ENCODE data around the gene TBL3.
"Not testable (repeated sequence)": the region's sequence is repeated elsewhere in the genome, so short reads cannot be mapped to it uniquely, and the experiment has no call there.

TBL3 gene

DNA sequence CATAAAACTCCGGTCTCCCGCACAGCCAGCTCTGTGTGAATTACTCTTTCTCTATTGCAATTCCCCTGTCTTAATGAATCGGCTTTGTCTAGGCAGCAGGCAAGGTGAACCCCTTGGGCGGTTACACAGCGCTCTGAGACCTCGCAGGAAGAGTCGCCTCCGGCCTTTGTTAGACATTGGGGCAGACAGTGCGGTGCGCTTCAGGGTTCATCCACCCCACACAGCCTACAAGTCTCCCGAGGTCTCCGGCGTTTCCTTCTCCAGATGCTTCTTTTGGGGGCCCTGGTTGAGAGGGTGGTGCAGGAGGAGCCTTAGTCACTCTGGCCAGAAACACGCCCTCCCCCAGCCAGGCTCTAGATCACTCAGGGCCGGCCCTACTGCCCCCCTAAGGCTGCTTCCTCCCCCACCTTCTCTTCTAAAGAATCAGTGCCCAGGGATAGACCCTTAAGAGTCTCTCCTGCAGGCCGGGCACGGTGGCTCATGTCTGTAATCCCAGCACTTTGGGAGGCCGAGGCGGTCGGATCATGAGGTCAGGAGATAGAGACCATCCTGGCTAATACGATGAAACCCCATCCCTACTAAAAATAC, 27.1 kb upstream of the TBL3 start:
- Histone ChIP-seq H3K9me3 (ENCODE audit: control insufficient read depth, insufficient read depth, low read length) (no peaks in the 10 kb centered on the region), H3K27me3 (ENCODE audit: control insufficient read depth, insufficient read depth, low read length) (no peaks in the 10 kb centered on the region), H3K4me1 (ENCODE audit: control insufficient read depth, insufficient read depth, low read length) (peaks cover 3% of the 10 kb centered on the region; the same call in 1 of the 2 replicates), H3K4me3 (ENCODE audit: low read length) (no peak overlapping the region), H3K27ac (ENCODE audit: low read length) (no peak overlapping the region), H3K36me3 (ENCODE audit: control insufficient read depth, insufficient read depth, low read length) (peaks cover 6% of the 10 kb centered on the region)
- no peak for DNase-seq (ENCODE audit: low read depth, low spot score)
- WGBS (ENCODE audit: insufficient coverage, insufficient read length): no CpG with 5 or more reads among the region's 21 CpGs

DNA sequence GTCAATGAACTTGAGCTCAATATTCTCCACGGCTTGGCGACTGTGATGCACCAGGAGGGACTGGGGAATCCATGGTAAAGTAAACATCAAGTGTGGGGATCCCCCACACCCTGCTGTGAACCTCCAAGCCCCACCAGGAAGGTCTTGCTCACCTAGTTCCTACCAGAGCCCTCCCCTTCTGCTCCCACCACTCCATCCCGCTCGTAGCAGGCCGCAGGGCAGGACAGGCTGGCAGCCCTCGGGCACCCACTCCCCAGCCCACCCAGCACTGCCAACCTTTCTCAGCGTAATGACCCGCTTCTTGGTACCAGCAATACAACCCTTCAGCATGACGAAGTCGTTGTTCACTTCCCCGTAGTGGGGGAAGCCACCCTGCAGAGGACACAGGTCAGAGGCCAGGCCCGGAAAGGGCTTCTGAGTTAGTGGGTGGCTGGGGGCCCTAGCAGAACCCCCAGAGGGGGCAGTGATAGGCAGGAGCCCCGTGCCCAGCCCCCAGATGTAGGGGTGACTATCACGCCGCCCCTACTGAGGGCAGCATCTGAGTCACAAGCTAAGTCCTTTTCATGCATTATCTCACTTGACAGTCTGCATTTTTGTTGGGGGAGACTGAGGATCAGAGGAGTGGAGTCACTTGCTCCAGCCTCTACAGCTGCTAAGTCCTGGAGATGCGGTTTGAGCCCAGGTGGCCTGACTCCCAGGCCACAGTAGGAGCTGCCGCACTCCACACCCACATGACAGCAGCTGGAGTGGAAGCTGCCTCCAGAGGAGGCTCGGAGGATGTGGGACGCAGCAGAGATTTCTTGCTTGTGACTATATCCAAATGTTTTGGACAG, 26.1 kb upstream of the TBL3 start:
- H3K27ac ChIP-seq (ENCODE audit: low read length): no peak overlapping the region
- WGBS (ENCODE audit: insufficient coverage, insufficient read length): no CpG with 5 or more reads among the region's 19 CpGs
- peaks cover 3% of the 10 kb centered on the region; the same call in 1 of the 2 replicates for H3K4me1 ChIP-seq (ENCODE audit: control insufficient read depth, insufficient read depth, low read length)
- no peak for DNase-seq (ENCODE audit: low read depth, low spot score)
- no peaks in the 10 kb centered on the region for H3K9me3 ChIP-seq (ENCODE audit: control insufficient read depth, insufficient read depth, low read length)
- H3K36me3 ChIP-seq (ENCODE audit: control insufficient read depth, insufficient read depth, low read length): no peaks in the 10 kb centered on the region
- no peaks in the 10 kb centered on the region for H3K27me3 ChIP-seq (ENCODE audit: control insufficient read depth, insufficient read depth, low read length)
- no peak overlapping the region for H3K4me3 ChIP-seq (ENCODE audit: low read length)

DNA sequence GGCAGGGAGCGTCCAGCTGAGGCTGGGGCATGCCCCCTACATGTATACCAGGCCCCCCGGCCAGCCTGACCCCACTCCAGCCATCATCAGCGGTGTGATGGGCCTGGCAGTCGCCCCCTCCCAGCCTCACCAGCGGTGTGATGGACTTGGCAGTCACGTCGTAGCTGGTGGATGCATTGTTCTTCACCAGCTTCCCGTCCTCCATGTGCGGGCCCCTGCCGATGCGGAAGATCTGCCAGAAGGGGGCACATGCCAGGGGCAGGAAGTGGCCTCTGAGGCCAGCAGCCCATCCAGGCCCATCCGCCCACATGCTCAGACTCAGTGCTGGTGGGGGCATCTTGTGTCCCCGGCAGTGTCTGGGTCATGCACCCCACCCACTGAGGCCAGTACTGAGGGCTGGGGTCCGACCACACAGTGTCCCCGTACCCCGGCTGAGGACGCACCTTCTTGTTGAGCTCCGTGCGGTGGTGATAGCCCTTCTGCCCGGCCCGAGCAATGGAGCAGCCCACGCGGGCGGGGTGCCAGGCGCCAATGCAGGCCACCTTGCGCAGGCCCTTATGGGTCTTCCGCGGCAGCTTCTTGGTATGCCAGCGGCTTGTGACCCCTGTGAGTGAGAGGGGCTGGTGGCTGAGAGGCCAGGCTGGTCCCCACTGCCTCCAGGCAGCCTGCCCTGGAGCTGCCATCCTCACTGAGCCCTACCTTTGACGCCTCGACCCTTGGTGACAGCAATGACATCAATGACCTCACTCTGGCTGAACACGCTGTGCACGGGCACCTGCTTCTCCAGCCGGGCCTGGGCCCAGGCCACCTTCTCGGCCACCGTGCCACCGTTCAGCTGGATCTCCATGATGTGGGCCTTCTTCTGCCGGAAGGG, 25.1 kb upstream of the TBL3 start:
- Histone ChIP-seq H3K27me3 (ENCODE audit: control insufficient read depth, insufficient read depth, low read length) (no peaks in the 10 kb centered on the region), H3K36me3 (ENCODE audit: control insufficient read depth, insufficient read depth, low read length) (no peaks in the 10 kb centered on the region), H3K9me3 (ENCODE audit: control insufficient read depth, insufficient read depth, low read length) (no peaks in the 10 kb centered on the region), H3K4me1 (ENCODE audit: control insufficient read depth, insufficient read depth, low read length) (0 out of 2 replicates have a peak, but pooled peaks cover 3% of the 10 kb centered on the region), H3K27ac (ENCODE audit: low read length) (no peak overlapping the region), H3K4me3 (ENCODE audit: low read length) (no peak overlapping the region)
- no peak for DNase-seq (ENCODE audit: low read depth, low spot score)
- no CpG with 5 or more reads among the region's 38 CpGs for WGBS (ENCODE audit: insufficient coverage, insufficient read length)

DNA sequence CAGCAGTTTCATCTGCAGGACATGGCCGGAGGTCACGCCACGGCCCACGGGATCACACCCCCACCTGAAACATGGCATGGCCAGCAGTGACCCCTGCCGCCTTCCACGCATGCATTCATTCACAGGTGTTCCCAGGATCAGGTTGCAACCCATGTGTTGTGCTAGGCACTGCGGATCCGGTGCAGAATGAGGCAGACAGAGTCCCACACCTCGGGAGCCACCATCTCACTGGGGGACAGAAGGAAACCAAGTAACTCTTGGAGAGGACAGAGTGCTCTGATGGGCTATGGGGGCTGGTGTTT, 24.5 kb upstream of the TBL3 start:
- H3K4me3 ChIP-seq (ENCODE audit: low read length): no peak overlapping the region
- no peak overlapping the region for H3K27ac ChIP-seq (ENCODE audit: low read length)
- DNase-seq (ENCODE audit: low read depth, low spot score): no peak
- no CpG with 5 or more reads among the region's 9 CpGs for WGBS (ENCODE audit: insufficient coverage, insufficient read length)
- H3K36me3 ChIP-seq (ENCODE audit: control insufficient read depth, insufficient read depth, low read length): no peaks in the 10 kb centered on the region
- H3K9me3 ChIP-seq (ENCODE audit: control insufficient read depth, insufficient read depth, low read length): no peaks in the 10 kb centered on the region
- no peaks in the 10 kb centered on the region for H3K27me3 ChIP-seq (ENCODE audit: control insufficient read depth, insufficient read depth, low read length)
- H3K4me1 ChIP-seq (ENCODE audit: control insufficient read depth, insufficient read depth, low read length): 0 out of 2 replicates have a peak, but pooled peaks cover under 1% of the 10 kb centered on the region

DNA sequence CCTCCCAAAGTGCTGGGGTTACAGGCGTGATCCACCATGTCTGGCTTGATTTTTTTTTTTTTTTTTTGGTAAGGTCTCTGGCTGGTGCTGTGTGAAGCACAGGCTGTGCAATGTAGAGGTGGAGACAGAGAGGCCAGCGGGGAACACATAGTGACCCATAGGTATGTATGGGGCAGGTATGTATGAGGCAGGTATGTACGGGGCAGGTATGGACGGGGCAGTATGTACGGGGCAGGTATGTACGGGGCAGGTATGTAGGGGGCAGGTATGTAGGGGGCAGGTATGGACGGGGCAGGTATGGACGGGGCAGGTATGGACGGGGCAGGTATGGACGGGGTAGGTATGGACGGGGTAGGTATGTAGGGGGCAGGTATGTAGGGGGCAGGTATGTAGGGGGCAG, 22.3 kb upstream of the TBL3 start:
- Histone ChIP-seq H3K27me3 (ENCODE audit: control insufficient read depth, insufficient read depth, low read length) (no peaks in the 10 kb centered on the region), H3K36me3 (ENCODE audit: control insufficient read depth, insufficient read depth, low read length) (no peaks in the 10 kb centered on the region), H3K4me1 (ENCODE audit: control insufficient read depth, insufficient read depth, low read length) (peaks cover 1% of the 10 kb centered on the region; the same call in 1 of the 2 replicates), H3K27ac (ENCODE audit: low read length) (no peak overlapping the region), H3K9me3 (ENCODE audit: control insufficient read depth, insufficient read depth, low read length) (no peaks in the 10 kb centered on the region), H3K4me3 (ENCODE audit: low read length) (no peak overlapping the region)
- no peak for DNase-seq (ENCODE audit: low read depth, low spot score)
- no CpG with 5 or more reads among the region's 11 CpGs for WGBS (ENCODE audit: insufficient coverage, insufficient read length)

DNA sequence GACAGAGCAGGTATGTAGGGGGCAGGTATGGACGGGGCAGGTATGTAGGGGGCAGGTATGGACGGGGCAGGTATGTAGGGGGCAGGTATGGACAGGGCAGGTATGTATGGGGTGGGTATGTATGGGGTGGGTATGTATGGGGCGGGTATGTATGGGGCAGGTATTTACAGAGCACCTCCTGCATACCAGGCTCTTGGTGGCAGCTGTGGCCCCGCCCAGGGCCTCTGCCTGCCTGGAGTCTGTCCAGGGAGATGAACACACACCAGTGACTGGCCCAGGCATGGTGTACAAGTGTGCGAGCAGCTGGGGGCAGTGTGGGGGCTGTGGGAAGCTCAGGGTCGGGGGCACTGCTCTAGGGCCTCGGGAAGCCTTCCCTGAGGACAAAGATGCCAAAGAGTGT, 21.8 kb upstream of the TBL3 start:
- Histone ChIP-seq H3K4me1 (ENCODE audit: control insufficient read depth, insufficient read depth, low read length) (peaks cover 2% of the 10 kb centered on the region; the same call in 1 of the 2 replicates), H3K4me3 (ENCODE audit: low read length) (no peak overlapping the region), H3K36me3 (ENCODE audit: control insufficient read depth, insufficient read depth, low read length) (no peaks in the 10 kb centered on the region), H3K27ac (ENCODE audit: low read length) (no peak overlapping the region), H3K27me3 (ENCODE audit: control insufficient read depth, insufficient read depth, low read length) (no peaks in the 10 kb centered on the region), H3K9me3 (ENCODE audit: control insufficient read depth, insufficient read depth, low read length) (no peaks in the 10 kb centered on the region)
- DNase-seq (ENCODE audit: low read depth, low spot score): no peak
- no CpG with 5 or more reads among the region's 7 CpGs for WGBS (ENCODE audit: insufficient coverage, insufficient read length)

DNA sequence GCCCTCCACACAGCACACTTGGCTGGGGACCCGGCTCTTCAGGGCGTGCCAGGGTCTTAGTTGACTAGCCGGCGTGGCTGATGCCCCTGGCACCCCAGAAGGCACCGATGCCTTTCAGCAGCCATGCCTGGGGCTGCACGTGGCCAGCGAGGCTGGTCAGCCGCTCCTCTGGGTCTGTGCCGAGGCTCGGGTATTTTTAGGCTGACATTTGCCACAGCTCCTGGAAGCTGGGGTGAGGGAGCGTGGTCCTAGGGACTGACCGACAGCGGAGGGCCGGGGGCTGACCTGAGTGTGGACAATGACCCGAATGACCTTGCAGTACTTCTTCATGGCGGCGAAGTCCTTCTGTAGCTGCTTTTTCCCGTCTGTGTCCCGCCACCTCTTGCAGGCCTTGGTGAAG, 21.3 kb upstream of the TBL3 start:
- no peak overlapping the region for H3K4me3 ChIP-seq (ENCODE audit: low read length)
- H3K27ac ChIP-seq (ENCODE audit: low read length): no peak overlapping the region
- no peaks in the 10 kb centered on the region for H3K27me3 ChIP-seq (ENCODE audit: control insufficient read depth, insufficient read depth, low read length)
- no peaks in the 10 kb centered on the region for H3K9me3 ChIP-seq (ENCODE audit: control insufficient read depth, insufficient read depth, low read length)
- peaks cover 2% of the 10 kb centered on the region; the same call in 1 of the 2 replicates for H3K4me1 ChIP-seq (ENCODE audit: control insufficient read depth, insufficient read depth, low read length)
- WGBS (ENCODE audit: insufficient coverage, insufficient read length): no CpG with 5 or more reads among the region's 19 CpGs
- no peak for DNase-seq (ENCODE audit: low read depth, low spot score)
- no peaks in the 10 kb centered on the region for H3K36me3 ChIP-seq (ENCODE audit: control insufficient read depth, insufficient read depth, low read length)

DNA sequence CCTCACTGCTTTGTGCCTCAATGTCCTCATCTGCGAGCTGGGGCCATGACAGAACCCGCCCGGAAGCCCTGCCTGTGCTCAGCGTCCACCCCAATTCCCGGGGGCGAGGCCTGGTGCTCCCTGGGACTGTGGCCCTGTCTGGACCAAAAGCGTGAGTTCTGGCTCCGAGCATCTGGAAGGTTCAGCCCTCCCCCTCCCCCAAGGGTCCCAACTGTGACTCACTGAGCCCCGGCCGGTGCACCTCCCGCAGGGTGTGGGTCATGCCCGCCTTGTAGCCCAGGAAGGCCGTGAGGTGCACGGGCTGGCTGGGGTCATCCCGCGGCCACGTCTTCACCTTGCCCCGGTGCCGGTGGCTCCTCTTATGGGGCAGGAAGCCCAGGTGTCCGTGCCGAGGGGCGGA, 18.1 kb upstream of the TBL3 start:
- no peaks in the 10 kb centered on the region for H3K36me3 ChIP-seq (ENCODE audit: control insufficient read depth, insufficient read depth, low read length)
- DNase-seq (ENCODE audit: low read depth, low spot score): no peak
- no peak overlapping the region for H3K27ac ChIP-seq (ENCODE audit: low read length)
- no peaks in the 10 kb centered on the region for H3K9me3 ChIP-seq (ENCODE audit: control insufficient read depth, insufficient read depth, low read length)
- H3K27me3 ChIP-seq (ENCODE audit: control insufficient read depth, insufficient read depth, low read length): no peaks in the 10 kb centered on the region
- WGBS (ENCODE audit: insufficient coverage, insufficient read length): no CpG with 5 or more reads among the region's 22 CpGs
- no peak overlapping the region for H3K4me3 ChIP-seq (ENCODE audit: low read length)
- H3K4me1 ChIP-seq (ENCODE audit: control insufficient read depth, insufficient read depth, low read length): peaks cover 2% of the 10 kb centered on the region; the same call in 1 of the 2 replicates

DNA sequence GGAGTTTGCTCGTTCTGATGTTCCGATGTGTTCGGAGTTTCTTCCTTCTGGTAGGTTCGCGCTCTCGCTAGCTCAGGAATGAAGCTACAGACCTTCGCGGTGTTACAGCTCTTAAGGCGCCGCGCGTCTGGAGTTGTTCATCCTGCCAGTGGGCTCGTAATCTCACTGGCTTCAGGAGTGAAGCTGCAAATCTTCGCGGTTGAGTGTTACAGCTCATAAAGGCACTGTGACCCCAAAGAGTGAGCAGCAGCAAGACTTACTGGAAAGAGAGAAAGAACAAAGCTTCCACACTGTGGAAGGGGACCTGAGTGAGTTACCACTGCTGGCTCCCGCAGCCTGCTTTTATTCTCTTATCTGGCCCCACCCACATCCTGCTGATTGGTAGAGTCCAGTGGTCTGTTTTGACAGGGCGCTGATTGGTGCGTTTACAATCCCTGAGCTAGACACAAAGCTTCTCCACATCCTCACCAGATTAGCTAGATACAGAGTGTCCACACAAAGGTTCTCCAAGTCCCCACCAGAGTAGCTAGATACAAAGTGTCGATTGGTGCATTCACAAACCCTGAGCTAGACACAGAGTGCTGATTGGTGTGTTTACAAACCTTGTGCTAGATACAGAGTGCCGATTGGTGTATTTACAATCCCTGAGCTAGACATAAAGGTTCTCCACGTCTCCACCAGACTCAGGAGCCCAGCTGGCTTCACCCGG, 14.3 kb upstream of the TBL3 start:
- not testable (repeated sequence) for H3K36me3 ChIP-seq (ENCODE audit: control insufficient read depth, insufficient read depth, low read length); H3K27ac ChIP-seq (ENCODE audit: low read length); H3K9me3 ChIP-seq (ENCODE audit: control insufficient read depth, insufficient read depth, low read length); H3K4me1 ChIP-seq (ENCODE audit: control insufficient read depth, insufficient read depth, low read length); H3K27me3 ChIP-seq (ENCODE audit: control insufficient read depth, insufficient read depth, low read length); DNase-seq (ENCODE audit: low read depth, low spot score); H3K4me3 ChIP-seq (ENCODE audit: low read length)
- WGBS (ENCODE audit: insufficient coverage, insufficient read length): no CpG with 5 or more reads among the region's 22 CpGs

DNA sequence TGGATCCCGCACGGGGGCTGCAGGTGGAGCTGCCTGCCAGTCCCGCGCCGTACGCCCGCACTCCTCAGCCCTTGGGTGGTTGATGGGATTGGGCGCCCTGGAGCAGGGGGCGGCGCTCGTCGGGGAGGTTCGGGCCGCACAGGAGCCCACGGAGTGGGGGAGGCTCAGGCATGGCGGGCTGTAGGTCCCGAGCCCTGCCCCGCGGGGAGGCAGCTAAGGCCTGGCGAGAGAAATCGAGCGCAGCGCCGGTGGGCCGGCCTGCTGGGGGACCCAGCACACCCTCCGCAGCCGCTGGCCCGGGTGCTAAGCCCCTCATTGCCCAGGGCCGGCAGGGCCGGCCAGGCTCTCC, 13.7 kb upstream of the TBL3 start:
- DNase-seq (ENCODE audit: low read depth, low spot score); H3K27ac ChIP-seq (ENCODE audit: low read length); H3K27me3 ChIP-seq (ENCODE audit: control insufficient read depth, insufficient read depth, low read length); H3K9me3 ChIP-seq (ENCODE audit: control insufficient read depth, insufficient read depth, low read length); H3K4me1 ChIP-seq (ENCODE audit: control insufficient read depth, insufficient read depth, low read length); H3K4me3 ChIP-seq (ENCODE audit: low read length): not testable (repeated sequence)
- no CpG with 5 or more reads among the region's 30 CpGs for WGBS (ENCODE audit: insufficient coverage, insufficient read length)
- H3K36me3 ChIP-seq (ENCODE audit: control insufficient read depth, insufficient read depth, low read length): peaks cover 11% of the 10 kb centered on the region; the same call in 1 of the 2 replicates
